Measurements from ENCODE around the gene CMSS1. TPM values are rescaled to one million over a fixed set of nuclear protein-coding genes. Genes with fewer than 3 reads are reported as not detected.

CMSS1 gene
- total RNA-seq, 1 experiment from 2014 or later, result 64.1 TPM

GRCh38 chr3:99871231-99872045 is 53.8 kb downstream of the CMSS1 start (continued):
- no peak for TF ChIP-seq EZH2 (IDR thresholded peaks at IDR 0.05)
- TF ChIP-seq FOSL1 (IDR thresholded peaks at IDR 0.05; ENCODE audit: low read depth), result no peak
- no peak for TF ChIP-seq YY1 (IDR thresholded peaks at IDR 0.05; ENCODE audit: extremely low read depth, insufficient replicate concordance, low read depth, low read length)
- no peak for TF ChIP-seq CBX3 (IDR thresholded peaks at IDR 0.05; ENCODE audit: low read depth)
- no peak for TF ChIP-seq EGR1 (IDR thresholded peaks at IDR 0.05; ENCODE audit: low read depth)
- no peak for TF ChIP-seq ELF1 (IDR thresholded peaks at IDR 0.05; ENCODE audit: borderline replicate concordance, low read depth)
- TF ChIP-seq POLR2A (IDR thresholded peaks at IDR 0.05; ENCODE audit: borderline replicate concordance, extremely low read depth, insufficient read depth, insufficient read length), result no peak
- no peak for TF ChIP-seq SRF (IDR thresholded peaks at IDR 0.05; ENCODE audit: low read depth)
- no peak for TF ChIP-seq ZNF274 (IDR thresholded peaks at IDR 0.05; ENCODE audit: low read depth, low read length)
- TF ChIP-seq POLR2AphosphoS5 (IDR thresholded peaks at IDR 0.05; ENCODE audit: low read depth, low read length), result no peak
- no peak for TF ChIP-seq TCF7L2 (IDR thresholded peaks at IDR 0.05; ENCODE audit: borderline replicate concordance, extremely low read depth, insufficient read depth, insufficient read length)
- no peak for TF ChIP-seq JUND (IDR thresholded peaks at IDR 0.05)
- no peak for TF ChIP-seq RAD21 (IDR thresholded peaks at IDR 0.05; ENCODE audit: low read depth)

- no peak for ATAC-seq
- Histone ChIP-seq H3K9me2 (ENCODE audit: insufficient read depth) (no peaks in the 10 kb centered on the region), H3K4me3 (replicated peaks in 1 of 2; ENCODE audit: low read depth in 1 of 2, low read length in 2 of 2) (no peak overlapping the region), H3K27ac (ENCODE audit: low read depth, low read length) (no peak overlapping the region), H3K4me1 (ENCODE audit: control insufficient read depth in 1 of 2, insufficient read depth in 2 of 2, low read length in 2 of 2) (peaks cover 0 to 7% of the 10 kb centered on the region in 2 experiments; a peak in 2 of 4 replicates), H2AFZ (ENCODE audit: low read depth, low read length, poor library complexity, severe bottlenecking) (no peak overlapping the region), H3K27me3 (ENCODE audit: insufficient read depth, low read length) (no peaks in the 10 kb centered on the region), H3K79me2 (ENCODE audit: insufficient read depth, low read length) (peaks cover 12% of the 10 kb centered on the region; the same call in 1 of the 2 replicates), H3K36me3 (ENCODE audit: control insufficient read depth in 1 of 2, insufficient read depth in 2 of 2, low read length in 2 of 2) (no peaks in the 10 kb centered on the region), H3K9ac (ENCODE audit: low read length) (no peak overlapping the region), H3K9me3 (ENCODE audit: control insufficient read depth in 1 of 2, insufficient read depth in 1 of 2, low read depth in 1 of 2, low read length in 2 of 2) (no peaks in the 10 kb centered on the region), H4K20me1 (ENCODE audit: insufficient read depth) (no peaks in the 10 kb centered on the region), H3K4me2 (ENCODE audit: low read length) (no peak overlapping the region)
- CTCF ChIA-PET, result no interaction called here
- DNase-seq (ENCODE audit: low read depth, low spot score), result no peak
- POLR2A ChIA-PET, result no interaction called here
- RAD21 ChIA-PET (ENCODE audit: low non-redundant PET in 1 of 2, low total read pairs in 2 of 2, uncharacterized antibody in 2 of 2, unreplicated experiment in 2 of 2), result no interaction called here
- TF ChIP-seq EZH2phosphoT487 (IDR thresholded peaks at IDR 0.05; ENCODE audit: borderline replicate concordance) (no peak), ATF3 (IDR thresholded peaks at IDR 0.05) (no peak), ELF1 (IDR thresholded peaks at IDR 0.05; ENCODE audit: borderline replicate concordance, low read depth) (no peak), SRF (IDR thresholded peaks at IDR 0.05; ENCODE audit: low read depth) (no peak), POLR2AphosphoS5 (IDR thresholded peaks at IDR 0.05; ENCODE audit: low read depth, low read length) (no peak), SP1 (IDR thresholded peaks at IDR 0.05; ENCODE audit: low read depth) (no peak), POLR2A (IDR thresholded peaks at IDR 0.05; ENCODE audit: borderline replicate concordance, extremely low read depth, insufficient read depth, insufficient read length) (no peak), JUND (IDR thresholded peaks at IDR 0.05) (no peak), RAD21 (IDR thresholded peaks at IDR 0.05; ENCODE audit: low read depth) (no peak), EZH2 (IDR thresholded peaks at IDR 0.05) (no peak), FOSL1 (IDR thresholded peaks at IDR 0.05; ENCODE audit: low read depth) (no peak), TCF7L2 (IDR thresholded peaks at IDR 0.05; ENCODE audit: borderline replicate concordance, extremely low read depth, insufficient read depth, insufficient read length) (no peak)
- intact Hi-C loops (cut with micrococcal nuclease), result no loop called here
- no TSS peak for BruUV-seq (replicated peaks)
Measured at GRCh38 chr3:99872923-99873254, 55.2 kb downstream of the CMSS1 start.
